ENCODE results near the gene TMEM219.

- TF ChIP-seq, protein P1, sequence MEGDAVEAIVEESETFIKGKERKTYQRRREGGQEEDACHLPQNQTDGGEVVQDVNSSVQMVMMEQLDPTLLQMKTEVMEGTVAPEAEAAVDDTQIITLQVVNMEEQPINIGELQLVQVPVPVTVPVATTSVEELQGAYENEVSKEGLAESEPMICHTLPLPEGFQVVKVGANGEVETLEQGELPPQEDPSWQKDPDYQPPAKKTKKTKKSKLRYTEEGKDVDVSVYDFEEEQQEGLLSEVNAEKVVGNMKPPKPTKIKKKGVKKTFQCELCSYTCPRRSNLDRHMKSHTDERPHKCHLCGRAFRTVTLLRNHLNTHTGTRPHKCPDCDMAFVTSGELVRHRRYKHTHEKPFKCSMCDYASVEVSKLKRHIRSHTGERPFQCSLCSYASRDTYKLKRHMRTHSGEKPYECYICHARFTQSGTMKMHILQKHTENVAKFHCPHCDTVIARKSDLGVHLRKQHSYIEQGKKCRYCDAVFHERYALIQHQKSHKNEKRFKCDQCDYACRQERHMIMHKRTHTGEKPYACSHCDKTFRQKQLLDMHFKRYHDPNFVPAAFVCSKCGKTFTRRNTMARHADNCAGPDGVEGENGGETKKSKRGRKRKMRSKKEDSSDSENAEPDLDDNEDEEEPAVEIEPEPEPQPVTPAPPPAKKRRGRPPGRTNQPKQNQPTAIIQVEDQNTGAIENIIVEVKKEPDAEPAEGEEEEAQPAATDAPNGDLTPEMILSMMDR (IDR thresholded peaks at IDR 0.05): no peak
- TF ChIP-seq POLR2A (IDR thresholded peaks at IDR 0.05) (peak in 3 of 4 donors; percentile 21 to 55 (median 31)), POLR2AphosphoS5 (IDR thresholded peaks at IDR 0.05) (peak; percentile 44 to 60), EP300 (IDR thresholded peaks at IDR 0.05) (peak in 1 of 4 donors; percentile 62)
These were observed 33.5 kb downstream of the TMEM219 start, which contains the start of gene HIRIP3 for GRCh38 chr16:29995324-29995910.
